Ishikawa (cell line): ENCODE measurements around the gene ST14.

Source experiments
- CEBPB ChIP-seq: IDR thresholded peaks from 2 replicates; pipeline ENCODE4 v1.6.1; 2012
- NFIC ChIP-seq: IDR thresholded peaks from 2 replicates; pipeline ENCODE4 v1.6.1; 2012
- RAD21 ChIP-seq: IDR thresholded peaks from 2 replicates; pipeline ENCODE4 v1.6.1; 2012; ENCODE audit warnings: low read depth
- TAF1 ChIP-seq: IDR thresholded peaks from 2 replicates; pipeline ENCODE4 v1.6.1; 2012; ENCODE audit warnings: low read depth, mild to moderate bottlenecking
- TCF12 ChIP-seq: IDR thresholded peaks from 2 replicates; pipeline ENCODE4 v1.6.1; 2012; ENCODE audit warnings: low read depth
- ZBTB7A ChIP-seq: IDR thresholded peaks from 2 replicates; pipeline ENCODE4 v1.6.1; 2012; ENCODE audit warnings: low read depth

DNA sequence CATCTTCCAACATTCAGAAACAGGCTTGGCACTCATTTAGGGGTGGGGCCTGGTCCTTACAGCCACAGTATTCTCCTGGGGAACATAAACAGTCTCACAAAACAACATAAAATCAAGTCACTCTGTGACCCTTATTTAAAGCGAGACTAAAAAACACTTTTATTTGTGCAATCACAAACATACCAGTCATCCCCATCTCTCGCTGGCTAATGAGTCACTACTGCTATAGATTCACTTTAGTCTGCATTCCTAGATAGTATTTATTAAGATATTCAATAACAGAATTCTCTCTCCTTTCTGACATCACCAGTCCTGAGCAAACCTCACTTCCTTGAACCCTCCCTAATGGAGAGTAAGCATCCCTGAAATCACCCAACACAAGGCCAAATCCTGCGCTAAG, 87.2 kb downstream of the ST14 start:
- TF ChIP-seq CEBPB (no peak), TAF1 (no peak), TCF12 (no peak), ZBTB7A (no peak), NFIC (no peak), RAD21 (no peak)
